Stimulated activated CD8-positive, alpha-beta memory T cell treated with anti-CD3 and anti-CD28 coated beads, Interleukin-4, amount 100 ng/mL, for 48 hours (primary cell): ENCODE results near the gene WFS1.

Experiments
- DNase-seq: peaks from one replicate; pipeline ENCODE4 v3.0.0-alpha.2; 2020

The WFS1 gene

DNA sequence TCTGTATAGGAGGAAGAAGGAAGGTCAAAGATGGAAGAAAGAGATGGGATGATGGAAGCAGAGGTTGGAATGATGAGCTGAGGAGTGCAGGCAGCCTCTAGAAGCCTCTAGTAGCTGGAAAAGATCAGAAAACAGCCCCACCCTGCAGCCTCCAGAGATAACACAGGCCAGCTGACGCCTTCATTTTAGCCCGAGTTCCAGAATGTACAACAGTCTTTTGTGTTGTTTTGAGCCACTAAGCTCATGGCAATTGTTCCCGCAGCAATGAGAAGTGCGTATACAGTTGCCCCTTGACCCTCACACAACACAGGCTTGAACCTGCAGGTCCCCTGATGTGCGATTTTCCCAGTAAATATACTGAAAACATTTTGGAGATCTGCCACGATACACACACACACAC is 72.0 kb downstream of the WFS1 start:
- DNase-seq, result no peak

DNA sequence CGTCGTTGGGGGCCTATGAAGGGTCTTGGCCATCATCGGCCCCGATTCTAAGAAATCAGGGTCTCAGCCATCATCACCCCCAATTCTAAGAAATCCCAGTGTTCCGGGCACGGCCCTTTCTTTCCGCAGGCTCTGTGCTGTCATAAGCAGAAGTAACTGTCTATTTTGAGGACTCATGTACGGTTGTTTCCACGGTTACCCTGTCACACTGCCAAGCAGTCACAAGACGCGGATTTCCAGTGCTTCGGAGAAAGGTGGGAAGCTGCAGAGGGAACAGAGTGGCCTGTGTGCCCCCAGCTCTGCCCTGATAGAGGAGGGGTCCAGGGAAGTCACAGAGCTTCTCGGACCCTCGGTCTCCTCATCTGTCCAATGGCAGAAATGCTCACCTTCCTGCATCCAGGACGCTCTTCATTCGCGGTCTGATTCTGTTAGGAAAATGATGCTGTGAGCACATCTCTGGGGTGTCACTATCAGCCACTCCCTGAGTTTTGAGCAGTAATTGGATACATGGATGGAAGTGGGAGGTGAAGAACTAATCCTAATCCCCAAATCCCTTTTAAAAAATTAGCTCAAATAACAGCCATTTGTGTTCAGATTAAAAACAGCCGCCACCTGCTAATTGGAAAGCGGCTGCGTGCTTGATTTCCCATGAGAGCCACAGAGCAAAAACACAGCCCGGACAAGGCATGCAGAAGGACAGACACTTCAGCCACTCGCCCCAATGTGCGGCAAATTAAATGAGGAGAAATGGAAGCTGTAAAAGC is 73.1 kb downstream of the WFS1 start:
- no peak for DNase-seq

DNA sequence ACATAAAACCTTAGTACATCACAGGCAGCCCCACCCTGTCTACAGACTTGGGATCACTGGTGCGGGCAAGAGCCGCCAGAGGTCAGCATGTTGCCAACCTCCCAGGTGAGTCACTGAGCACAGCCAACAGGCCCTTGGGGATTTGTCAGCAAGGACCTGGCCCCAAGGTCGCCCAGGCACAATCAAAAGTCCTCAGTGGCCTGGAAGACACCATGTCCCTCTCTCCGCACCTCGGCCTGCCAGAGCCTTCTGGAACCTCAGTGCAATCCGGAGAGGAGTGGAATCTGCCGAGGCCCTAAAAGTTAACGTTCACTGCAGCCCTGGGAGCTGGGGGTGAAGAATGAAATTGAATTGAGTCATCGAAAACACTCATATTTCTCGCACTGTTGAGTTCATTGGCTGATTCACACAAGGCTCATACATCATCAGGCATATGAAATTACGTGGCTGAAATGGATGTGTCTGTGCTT is 74.3 kb downstream of the WFS1 start:
- DNase-seq, result no peak

DNA sequence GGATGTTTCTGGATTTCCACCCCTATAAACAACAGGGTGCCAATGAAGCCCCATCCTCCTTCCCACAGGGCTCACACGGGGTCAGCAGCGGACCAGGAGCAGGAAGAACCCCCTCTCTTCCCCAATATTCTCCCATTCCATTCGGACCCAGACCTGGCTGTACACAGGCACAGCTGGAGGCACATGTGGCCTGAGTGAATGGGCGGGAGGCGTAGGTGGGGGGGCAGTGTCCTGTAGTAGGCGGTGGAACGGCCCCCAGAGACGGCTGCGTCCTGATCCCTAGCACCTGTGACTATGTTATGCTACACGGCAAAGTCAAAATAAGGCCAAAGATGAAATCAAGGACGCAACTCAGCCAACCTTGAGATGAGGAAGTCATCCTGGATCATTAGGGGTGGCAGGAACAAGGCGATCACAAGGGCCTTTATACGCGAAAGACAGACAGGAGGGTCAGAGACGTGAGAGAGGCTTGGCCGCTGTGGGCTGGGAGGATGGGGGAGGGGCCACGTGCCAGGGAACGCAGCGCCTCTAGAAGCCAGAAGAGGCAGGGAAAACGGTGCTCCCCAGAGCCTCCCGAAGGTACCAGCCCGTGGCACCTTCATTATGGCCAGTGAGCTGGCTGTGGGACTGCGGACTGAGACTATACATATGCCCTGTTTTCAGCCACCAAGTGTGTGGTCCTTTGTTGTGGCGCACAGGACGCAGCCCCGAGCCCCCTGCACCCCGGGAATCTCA is 75.6 kb downstream of the WFS1 start:
- no peak for DNase-seq

DNA sequence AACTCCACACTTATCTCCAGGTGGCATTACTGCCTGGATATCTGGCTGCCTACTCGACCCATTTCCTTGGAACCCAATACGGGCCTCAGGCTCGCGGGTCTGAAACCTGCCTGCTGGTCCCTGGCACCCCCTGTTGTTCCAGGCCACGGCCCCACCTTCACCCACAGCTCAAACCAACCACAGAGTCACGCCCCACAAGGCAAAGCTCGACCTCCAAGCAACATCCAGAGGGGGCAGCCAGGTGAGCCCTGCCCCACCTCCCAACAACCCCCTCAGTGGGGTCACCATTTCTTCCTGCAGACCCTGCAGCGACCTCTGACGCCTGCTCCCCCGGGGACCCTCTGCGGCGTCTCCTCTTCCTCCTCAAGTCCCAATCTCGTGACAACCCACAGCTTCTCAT is 76.2 kb downstream of the WFS1 start:
- no peak for DNase-seq

DNA sequence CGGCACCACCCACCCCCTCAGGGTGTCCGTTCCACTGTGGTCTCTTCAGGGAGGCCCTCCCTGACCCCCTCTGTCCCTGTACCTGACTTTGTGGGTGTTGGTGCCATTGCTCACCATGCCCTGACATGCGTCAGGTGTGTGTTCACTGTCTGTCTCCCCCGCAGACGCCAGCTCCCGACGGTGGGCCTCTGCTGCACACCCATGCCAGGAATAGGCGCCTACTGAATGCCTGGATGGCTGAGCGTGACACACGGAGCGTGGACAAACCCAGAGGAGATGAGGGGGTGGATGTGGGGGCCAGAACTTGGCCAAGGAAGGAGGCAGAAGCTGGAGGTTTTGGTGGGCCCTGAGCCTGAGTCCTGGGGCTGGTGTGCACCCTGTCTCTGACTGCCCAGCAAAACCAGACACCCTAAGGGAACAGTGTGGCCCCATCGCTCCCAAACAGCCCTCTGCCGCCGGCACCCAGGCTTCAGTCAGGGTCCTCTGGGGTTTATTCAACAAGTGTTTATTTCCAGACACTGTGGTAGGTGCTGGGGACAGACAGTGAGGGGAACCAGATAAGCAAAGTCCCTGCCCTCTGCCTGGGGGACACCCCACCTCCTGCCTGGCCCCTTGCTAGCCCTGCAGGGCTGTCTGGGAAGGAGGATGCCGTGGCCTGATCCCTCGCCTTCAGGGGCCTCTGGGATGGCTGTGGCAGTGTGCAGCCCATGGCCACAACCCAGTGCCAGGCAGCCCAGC is 76.9 kb downstream of the WFS1 start:
- no peak for DNase-seq

DNA sequence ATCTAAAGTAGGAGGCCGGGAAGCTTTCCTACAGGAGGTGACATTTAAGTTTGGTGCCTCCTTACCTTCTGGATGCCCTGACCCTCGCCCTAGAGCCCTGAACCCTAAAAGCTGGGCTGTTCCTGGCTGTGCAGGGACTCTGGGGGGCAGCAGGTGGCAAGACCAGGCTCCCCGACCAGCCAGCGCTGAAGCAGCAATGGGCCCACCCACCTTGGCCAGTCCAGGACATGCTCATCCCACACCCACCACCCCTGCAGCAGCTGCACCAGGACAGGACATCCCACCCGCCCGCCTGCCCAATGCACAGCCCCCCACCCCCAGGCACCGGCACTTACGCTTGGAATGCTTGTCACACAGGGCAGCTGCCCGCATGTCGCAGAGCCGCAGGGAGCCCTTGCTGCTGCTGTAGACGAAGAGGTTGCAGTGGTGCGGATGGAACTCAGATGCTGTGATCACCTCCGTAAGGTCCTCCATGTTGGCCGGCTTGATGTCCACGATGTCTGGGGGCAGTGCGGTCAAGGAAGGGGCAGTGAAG is 77.9 kb downstream of the WFS1 start:
- DNase-seq, result no peak

DNA sequence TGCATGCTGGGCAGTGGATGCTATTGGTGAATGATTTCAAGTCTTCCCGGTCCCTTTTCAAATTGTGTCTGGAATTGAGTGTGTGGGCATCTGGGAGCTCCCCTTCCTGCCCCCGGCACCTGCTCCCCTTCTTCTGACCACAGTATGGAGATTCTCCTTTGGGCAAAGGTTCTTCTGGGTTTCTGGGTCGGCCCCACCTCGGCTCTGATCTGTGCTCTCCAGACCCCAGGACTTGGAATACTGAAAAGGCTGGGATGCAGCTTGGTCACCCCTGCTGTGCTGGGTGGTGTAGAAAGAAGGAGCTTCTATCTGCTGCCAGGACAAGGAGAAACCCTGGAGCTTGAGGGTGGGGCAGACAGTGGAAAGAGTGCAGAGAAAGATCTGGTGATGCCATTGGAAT is 78.8 kb downstream of the WFS1 start:
- DNase-seq, result no peak

DNA sequence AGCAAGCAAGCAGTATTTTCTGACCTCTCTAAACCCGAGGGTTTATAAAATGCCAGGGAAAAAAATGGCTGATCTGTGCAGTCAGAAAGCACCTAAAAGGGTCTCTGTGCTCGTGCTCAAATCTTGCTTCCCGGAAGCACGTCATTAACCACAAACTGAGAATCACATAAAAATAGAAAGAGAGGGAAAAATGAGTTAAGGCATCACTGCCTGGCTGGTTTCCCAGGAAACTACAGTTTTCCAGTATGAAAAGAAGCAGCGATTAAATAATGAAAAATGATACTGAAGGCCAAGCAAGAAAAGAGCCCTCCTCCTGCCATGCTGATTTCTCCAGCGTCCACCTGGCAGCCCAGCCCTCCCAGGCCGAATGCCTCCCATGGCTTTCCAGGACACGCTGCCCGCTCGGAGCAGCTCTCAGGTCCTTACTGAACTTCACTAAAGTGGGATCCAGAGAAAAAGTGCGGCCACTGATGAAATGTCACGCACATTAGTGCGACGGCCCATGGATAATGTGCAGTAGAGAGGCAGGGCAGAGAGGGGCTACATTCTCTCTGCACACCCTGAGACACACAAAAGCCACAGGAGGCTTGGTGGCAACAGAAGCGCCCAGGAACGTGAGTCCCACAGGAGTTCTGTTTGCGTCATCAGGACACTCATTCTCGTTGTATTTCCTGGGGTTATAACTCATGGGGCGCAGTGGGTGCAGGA is 80.4 kb downstream of the WFS1 start:
- DNase-seq, result no peak

DNA sequence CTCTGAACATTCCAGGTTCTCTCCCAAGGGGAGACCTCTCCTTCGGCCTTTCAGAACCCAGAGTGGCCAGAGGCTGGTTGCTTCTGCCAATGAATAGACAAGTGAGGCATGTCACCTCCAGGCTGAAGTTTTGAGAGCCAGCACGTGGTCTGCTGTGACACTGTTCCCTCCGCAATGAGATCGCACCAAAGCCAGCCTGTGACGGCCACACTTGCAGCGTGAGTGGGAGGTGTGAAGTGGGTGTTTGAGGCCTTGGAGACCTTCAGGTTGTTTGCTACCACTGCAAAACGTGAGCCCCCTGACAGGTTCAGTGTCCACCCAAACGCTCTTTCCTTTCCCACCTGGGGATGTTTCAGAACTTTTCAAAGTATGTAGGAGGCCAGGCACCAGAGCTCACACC is 81.0 kb downstream of the WFS1 start:
- DNase-seq, result no peak

DNA sequence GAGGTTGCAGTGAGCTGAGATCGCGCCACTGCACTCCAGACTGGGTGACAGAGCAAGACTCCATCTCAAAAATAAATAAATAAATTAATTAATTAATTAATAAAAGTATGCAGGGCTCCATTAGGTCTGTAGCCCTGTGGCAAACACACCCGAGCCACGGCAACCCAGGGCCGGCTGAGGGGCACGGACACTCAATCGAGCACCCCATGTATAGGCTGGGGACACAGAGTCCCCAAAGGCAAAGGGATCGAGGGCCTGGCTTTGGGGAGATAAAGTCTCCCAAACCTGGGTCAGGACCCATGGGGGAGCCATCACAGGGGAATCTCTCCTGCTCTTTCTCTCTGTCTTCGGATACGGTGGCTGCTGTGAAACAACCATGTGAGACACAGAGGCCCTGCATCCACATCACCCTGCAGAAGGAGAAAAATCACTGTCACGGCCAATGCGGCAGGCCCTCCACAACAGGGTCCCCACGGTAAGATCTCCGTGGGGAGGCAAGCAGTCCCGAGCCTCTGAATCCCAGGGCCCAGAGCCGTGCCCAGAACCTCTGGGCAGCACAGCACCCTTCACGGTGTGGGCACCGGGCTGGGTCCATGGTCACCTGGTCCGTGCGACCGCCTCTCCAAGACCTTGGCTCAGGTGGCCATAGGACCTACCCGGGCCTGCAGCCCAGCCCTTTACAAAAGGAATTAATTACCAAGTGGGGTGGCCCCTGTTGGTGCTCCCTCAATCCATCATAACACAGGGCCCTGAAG is 81.8 kb downstream of the WFS1 start:
- DNase-seq, result no peak

DNA sequence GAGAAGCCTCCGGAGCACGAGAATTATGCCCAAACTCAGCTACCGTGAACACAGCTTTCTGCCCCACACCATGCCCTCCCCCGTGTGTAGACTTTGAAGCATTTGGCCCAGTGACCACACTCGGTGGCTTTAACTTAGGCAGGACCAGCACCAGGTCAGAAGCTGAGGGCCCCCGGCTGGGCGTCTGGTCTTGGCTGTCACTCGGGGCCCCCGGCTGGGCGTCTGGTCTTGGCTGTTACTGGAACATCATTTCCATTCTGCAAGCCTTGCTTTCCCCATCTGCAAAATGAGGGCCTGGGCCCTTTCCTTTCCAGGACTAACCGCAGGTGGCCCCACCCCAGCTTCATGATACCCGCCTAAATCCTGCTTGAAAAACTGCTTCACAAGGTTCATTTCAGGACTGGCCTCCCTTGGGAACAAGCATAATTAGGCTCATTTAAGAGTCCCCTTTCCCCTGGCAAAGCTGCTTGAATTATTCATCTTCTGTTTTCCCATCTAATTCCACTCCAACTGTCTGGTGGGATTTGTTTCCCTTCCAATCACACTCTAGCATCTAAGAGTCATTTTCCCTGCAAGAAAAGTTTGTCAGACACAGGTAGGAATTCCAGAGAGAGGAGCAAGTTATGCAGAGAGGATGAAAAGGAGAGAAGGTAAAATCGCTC is 82.5 kb downstream of the WFS1 start:
- DNase-seq, result no peak
